KOPT-K1 (cell line): ENCODE results near the gene FNDC3A.

Experiments used
- H3K27ac ChIP-seq: fragments of 200-600 bp; sonication (generic); 2 replicates; pipeline ENCODE4 v1.5.1; 2016; ENCODE audit warnings: antibody characterized with exemption, mild to moderate bottlenecking, low read depth, low read length; ENCODE audit not compliant: poor library complexity, severe bottlenecking
- H3K36me3 ChIP-seq: fragments of 200-600 bp; sonication (generic); 2 replicates; pipeline ENCODE4 v1.5.1; 2017; ENCODE audit warnings: antibody characterized with exemption, mild to moderate bottlenecking, low read length, moderate library complexity; ENCODE audit not compliant: insufficient read depth
- H3K9me3 ChIP-seq: fragments of 200-600 bp; sonication (generic); 2 replicates; pipeline ENCODE4 v1.5.1; 2017; ENCODE audit warnings: antibody characterized with exemption, low read length, mild to moderate bottlenecking; ENCODE audit not compliant: insufficient read depth, poor library complexity, severe bottlenecking

FNDC3A gene

GRCh38 chr13:48965736-48966135, 10.0 kb upstream of the FNDC3A start:
- H3K9me3 ChIP-seq, result no peaks in the 10 kb centered on the region
- no peak overlapping the region for H3K27ac ChIP-seq
- no peaks in the 10 kb centered on the region for H3K36me3 ChIP-seq

- Histone ChIP-seq H3K36me3 (no peaks in the 10 kb centered on the region), H3K27ac (no peak overlapping the region), H3K9me3 (peaks cover 22% of the 10 kb centered on the region)
Observed at GRCh38 chr13:48969685-48970084, 6.0 kb upstream of the FNDC3A start.

- H3K36me3 ChIP-seq, result no peaks in the 10 kb centered on the region
- no peak overlapping the region for H3K27ac ChIP-seq
- peaks cover 22% of the 10 kb centered on the region for H3K9me3 ChIP-seq
Observed at GRCh38 chr13:48973845-48974431, 1.8 kb upstream of the FNDC3A start.

- Histone ChIP-seq H3K36me3 (no peaks in the 10 kb centered on the region), H3K27ac (peak overlapping the region; percentile 95)
Observed at GRCh38 chr13:48975101-48975855, 434 bp upstream of the FNDC3A start.

GRCh38 chr13:48976576-48977285, 1.0 kb downstream of the FNDC3A start:
- Histone ChIP-seq H3K36me3 (no peaks in the 10 kb centered on the region), H3K9me3 (peaks cover 22% of the 10 kb centered on the region), H3K27ac (peak overlapping the region; percentile 95)

More at GRCh38 chr13:48975101-48975855, 434 bp upstream of the FNDC3A start:
- H3K9me3 ChIP-seq, result peaks cover 22% of the 10 kb centered on the region

GRCh38 chr13:48977286-48977625, 1.5 kb downstream of the FNDC3A start:
- H3K27ac ChIP-seq, result peak overlapping the region; percentile 95
- no peaks in the 10 kb centered on the region for H3K36me3 ChIP-seq
- H3K9me3 ChIP-seq, result peaks cover 22% of the 10 kb centered on the region

- peaks cover 16% of the 10 kb centered on the region for H3K9me3 ChIP-seq
- H3K36me3 ChIP-seq, result no peaks in the 10 kb centered on the region
- peak overlapping the region; percentile 95 for H3K27ac ChIP-seq
Observed at GRCh38 chr13:48977973-48978372, 2.3 kb downstream of the FNDC3A start.

GRCh38 chr13:48978942-48979601, 3.4 kb downstream of the FNDC3A start:
- Histone ChIP-seq H3K36me3 (no peaks in the 10 kb centered on the region), H3K27ac (no peak overlapping the region), H3K9me3 (peaks cover 5% of the 10 kb centered on the region)

GRCh38 chr13:48979892-48980291, 4.2 kb downstream of the FNDC3A start:
- no peaks in the 10 kb centered on the region for H3K36me3 ChIP-seq
- no peaks in the 10 kb centered on the region for H3K9me3 ChIP-seq
- no peak overlapping the region for H3K27ac ChIP-seq

- Histone ChIP-seq H3K27ac (no peak overlapping the region), H3K36me3 (peaks cover 9% of the 10 kb centered on the region; the same call in 1 of the 2 replicates), H3K9me3 (no peaks in the 10 kb centered on the region)
Observed at GRCh38 chr13:48983331-48983730, 7.6 kb downstream of the FNDC3A start.

- Histone ChIP-seq H3K27ac (no peak overlapping the region), H3K36me3 (peaks cover 9% of the 10 kb centered on the region; the same call in 1 of the 2 replicates), H3K9me3 (peaks cover 11% of the 10 kb centered on the region)
Observed at GRCh38 chr13:48985756-48986155, 10.0 kb downstream of the FNDC3A start.

- peaks cover 9% of the 10 kb centered on the region; the same call in 1 of the 2 replicates for H3K36me3 ChIP-seq
- no peak overlapping the region for H3K27ac ChIP-seq
- H3K9me3 ChIP-seq, result peaks cover 20% of the 10 kb centered on the region
Observed at GRCh38 chr13:48990900-48991299, 15.2 kb downstream of the FNDC3A start.

GRCh38 chr13:48993150-48993549, 17.4 kb downstream of the FNDC3A start:
- no peak overlapping the region for H3K27ac ChIP-seq
- 0 out of 2 replicates have a peak, but pooled peaks cover 6% of the 10 kb centered on the region for H3K36me3 ChIP-seq
- H3K9me3 ChIP-seq, result peaks cover 30% of the 10 kb centered on the region

GRCh38 chr13:48994706-48995105, 19.0 kb downstream of the FNDC3A start:
- no peak overlapping the region for H3K27ac ChIP-seq
- H3K9me3 ChIP-seq, result peaks cover 39% of the 10 kb centered on the region
- H3K36me3 ChIP-seq, result peaks cover 15% of the 10 kb centered on the region; the same call in 1 of the 2 replicates
